Right atrium auricular region (tissue), 2 donors: ENCODE measurements around the gene MTARC2. TPM values are rescaled to one million over a fixed set of nuclear protein-coding genes. Genes with fewer than 3 reads are reported as not detected.

Experiments used
- DNase-seq: peaks from one replicate; pipeline ENCODE4 v3.0.0-alpha.2; 2019; ENCODE audit warnings: low spot score
- H3K27ac ChIP-seq, 2 donors: fragments of 200-600 bp; sonication (generic); 1 replicate in 1 of 2; 2 replicates in 1 of 2; pipeline ENCODE4 v1.5.1; 2016 to 2019
- H3K27me3 ChIP-seq, 2 donors: fragments of 200-600 bp; sonication (generic); one replicate each; pipeline versions ENCODE4 v1.5.1 to v1.6.0; 2017 to 2019
- H3K36me3 ChIP-seq: fragments of 200-600 bp; sonication (generic); one replicate; pipeline ENCODE4 v1.5.1; 2016
- H3K4me1 ChIP-seq, 2 donors: fragments of 200-600 bp; sonication (generic); one replicate each; pipeline versions ENCODE4 v1.5.1 to v1.6.0; 2017 to 2019
- H3K4me3 ChIP-seq, 2 donors: fragments of 200-600 bp; sonication (generic); 1 replicate in 1 of 2; 2 replicates in 1 of 2; pipeline ENCODE4 v1.5.1; 2017 to 2019; ENCODE audit warnings: mild to moderate bottlenecking in 1 of 2, moderate library complexity in 1 of 2
- H3K9me3 ChIP-seq, 2 donors: fragments of 200-600 bp; sonication (generic); one replicate each; pipeline ENCODE4 v1.5.1; 2019
- CTCF ChIP-seq, 2 donors: fragments of 200-600 bp; sonication (generic); IDR thresholded peaks; one replicate each; pipeline ENCODE4 v1.5.1; 2019; ENCODE audit warnings: antibody characterized with exemption in 2 of 2
- total RNA-seq, 2 donors: library from RNA; depleted of rRNA; stranded (reverse); fragments of >200 nt; gene quantifications; one replicate each; pipeline ENCODE4 v1.1.0, GENCODE V29; 2016

Gene MTARC2
- total RNA-seq, 2 donors from 2014 or later = 13.6 to 23.6 TPM

GRCh38 chr1:220827445-220828178 lies 79.5 kb downstream of the MTARC2 start:
- DNase-seq = no peak
- no peaks in the 10 kb centered on the region for H3K36me3 ChIP-seq
- TF ChIP-seq CTCF (IDR thresholded peaks at IDR 0.05) = no peak
- peaks cover 0 to 18% of the 10 kb centered on the region in 2 donors for H3K4me1 ChIP-seq
- H3K27ac ChIP-seq = no peak overlapping the region
- H3K4me3 ChIP-seq = no peak overlapping the region
- H3K27me3 ChIP-seq = no peaks in the 10 kb centered on the region
- H3K9me3 ChIP-seq = no peaks in the 10 kb centered on the region

- no peak for DNase-seq
- Histone ChIP-seq H3K27ac (no peak overlapping the region), H3K36me3 (no peaks in the 10 kb centered on the region), H3K4me1 (peaks cover 0 to 18% of the 10 kb centered on the region in 2 donors), H3K9me3 (no peaks in the 10 kb centered on the region), H3K27me3 (no peaks in the 10 kb centered on the region), H3K4me3 (no peak overlapping the region)
- no peak for TF ChIP-seq CTCF (IDR thresholded peaks at IDR 0.05)
Observed at GRCh38 chr1:220828179-220828490, 80.0 kb downstream of the MTARC2 start.

GRCh38 chr1:220828950-220829586 lies 80.9 kb downstream of the MTARC2 start:
- DNase-seq = no peak
- Histone ChIP-seq H3K4me1 (peaks cover 0 to 18% of the 10 kb centered on the region in 2 donors), H3K4me3 (no peak overlapping the region), H3K9me3 (no peaks in the 10 kb centered on the region), H3K27me3 (no peaks in the 10 kb centered on the region), H3K27ac (no peak overlapping the region), H3K36me3 (no peaks in the 10 kb centered on the region)
- TF ChIP-seq CTCF (IDR thresholded peaks at IDR 0.05) = no peak

- Histone ChIP-seq H3K9me3 (no peaks in the 10 kb centered on the region), H3K4me3 (no peak overlapping the region), H3K4me1 (peaks cover 0 to 12% of the 10 kb centered on the region in 2 donors), H3K36me3 (no peaks in the 10 kb centered on the region), H3K27ac (no peak overlapping the region), H3K27me3 (no peaks in the 10 kb centered on the region)
- no peak for DNase-seq
- no peak for TF ChIP-seq CTCF (IDR thresholded peaks at IDR 0.05)
Observed at GRCh38 chr1:220833436-220833835, 85.3 kb downstream of the MTARC2 start.

Other genes with a start within 250 kb of the MTARC2 start
- 10 to 100 TPM; 12.5 to 20.0 TPM for gene MARK1, start 220.2 kb upstream of the MTARC2 start, total RNA-seq
- gene C1orf115, start 58.0 kb upstream of the MTARC2 start, total RNA-seq = 10 to 100 TPM; 19.2 to 19.8 TPM
- 1 to 10 TPM; 4.0 to 6.1 TPM for gene MTARC1, start 38.6 kb downstream of the MTARC2 start, total RNA-seq
- 1 to 10 TPM; 5.5 to 6.2 TPM for gene HLX, start 131.1 kb downstream of the MTARC2 start, total RNA-seq